HEK293 (cell line): ENCODE data around the gene CARMIL3.

Experiments used
- MEIS1 ChIP-seq: sonication (generic); formaldehyde crosslinking; IDR thresholded peaks from 2 replicates; pipeline ENCODE4 v1.8.1; 2022; ENCODE audit warnings: missing genetic modification reagents, mild to moderate bottlenecking, borderline replicate concordance
- SALL2 ChIP-seq: fragments of 450-650 bp; formaldehyde crosslinking; IDR thresholded peaks from 2 replicates; pipeline ENCODE4 v1.5.0; 2017; ENCODE audit warnings: missing biosample characterization, mild to moderate bottlenecking, missing genetic modification characterization, borderline replicate concordance
- ZNF530 ChIP-seq: fragments of 450-650 bp; formaldehyde crosslinking; IDR thresholded peaks from 2 replicates; pipeline ENCODE4 v1.5.1; 2016; ENCODE audit warnings: low read depth, missing biosample characterization, missing genetic modification characterization
- ZNF544 ChIP-seq: fragments of 450-650 bp; formaldehyde crosslinking; IDR thresholded peaks from 2 replicates; pipeline ENCODE4 v1.5.0; 2017; ENCODE audit warnings: missing biosample characterization, missing genetic modification characterization
- ZNF792 ChIP-seq: fragments of 450-650 bp; formaldehyde crosslinking; IDR thresholded peaks from 2 replicates; pipeline ENCODE4 v1.5.1; 2016; ENCODE audit warnings: missing biosample characterization, missing genetic modification characterization
- TF ChIP-seq, protein P1 (sequence below): fragments of 450-650 bp; formaldehyde crosslinking; IDR thresholded peaks from 2 replicates; pipeline ENCODE4 v1.5.1; 2016; ENCODE audit warnings: missing biosample characterization, missing genetic modification characterization

DNA sequence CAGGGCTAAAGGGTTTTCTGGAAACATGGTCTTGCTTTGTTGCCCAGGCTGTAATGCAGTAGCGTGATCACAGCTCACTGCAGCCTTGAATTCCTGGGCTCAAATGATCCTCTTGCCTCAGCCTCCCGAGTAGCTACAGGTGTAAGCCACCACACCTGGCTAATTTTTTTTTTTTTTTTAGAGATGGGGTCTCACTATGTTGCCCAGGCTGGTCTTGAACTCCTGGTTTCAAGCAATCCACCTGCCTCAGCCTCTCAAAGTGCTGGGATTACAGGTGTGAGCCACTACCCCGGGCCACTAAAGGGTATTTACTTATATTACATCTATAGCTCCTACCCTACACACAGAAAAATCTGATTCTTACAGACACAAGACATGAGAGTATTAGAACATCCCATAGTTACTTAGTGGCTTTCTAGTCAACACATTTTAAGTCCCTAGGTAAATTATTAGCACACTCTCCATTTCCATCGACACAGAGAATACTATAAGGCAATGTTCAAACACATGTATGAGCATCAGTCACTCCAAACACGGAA, 56.6 kb downstream of the CARMIL3 start:
- TF ChIP-seq SALL2 (tag by site-specific recombination) (no peak), ZNF530 (no peak), MEIS1 (CRISPR knock-in tag) (no peak), ZNF792 (no peak), ZNF544 (no peak)
- TF ChIP-seq, protein P1, sequence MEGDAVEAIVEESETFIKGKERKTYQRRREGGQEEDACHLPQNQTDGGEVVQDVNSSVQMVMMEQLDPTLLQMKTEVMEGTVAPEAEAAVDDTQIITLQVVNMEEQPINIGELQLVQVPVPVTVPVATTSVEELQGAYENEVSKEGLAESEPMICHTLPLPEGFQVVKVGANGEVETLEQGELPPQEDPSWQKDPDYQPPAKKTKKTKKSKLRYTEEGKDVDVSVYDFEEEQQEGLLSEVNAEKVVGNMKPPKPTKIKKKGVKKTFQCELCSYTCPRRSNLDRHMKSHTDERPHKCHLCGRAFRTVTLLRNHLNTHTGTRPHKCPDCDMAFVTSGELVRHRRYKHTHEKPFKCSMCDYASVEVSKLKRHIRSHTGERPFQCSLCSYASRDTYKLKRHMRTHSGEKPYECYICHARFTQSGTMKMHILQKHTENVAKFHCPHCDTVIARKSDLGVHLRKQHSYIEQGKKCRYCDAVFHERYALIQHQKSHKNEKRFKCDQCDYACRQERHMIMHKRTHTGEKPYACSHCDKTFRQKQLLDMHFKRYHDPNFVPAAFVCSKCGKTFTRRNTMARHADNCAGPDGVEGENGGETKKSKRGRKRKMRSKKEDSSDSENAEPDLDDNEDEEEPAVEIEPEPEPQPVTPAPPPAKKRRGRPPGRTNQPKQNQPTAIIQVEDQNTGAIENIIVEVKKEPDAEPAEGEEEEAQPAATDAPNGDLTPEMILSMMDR (tag by site-specific recombination) = no peak
